ELR (cell line): ENCODE data around the gene RXRA.
"Not testable (repeated sequence)": the region's sequence is repeated elsewhere in the genome, so short reads cannot be mapped to it uniquely, and the experiment has no call there.

Experiments used
- DNase-seq: peaks from one replicate; pipeline ENCODE4 v3.0.0-alpha.2; 2015; ENCODE audit warnings: low read depth

RXRA gene

GRCh38 chr9:134293611-134294152 is 32.6 kb upstream of the RXRA start:
- no peak for DNase-seq

DNA sequence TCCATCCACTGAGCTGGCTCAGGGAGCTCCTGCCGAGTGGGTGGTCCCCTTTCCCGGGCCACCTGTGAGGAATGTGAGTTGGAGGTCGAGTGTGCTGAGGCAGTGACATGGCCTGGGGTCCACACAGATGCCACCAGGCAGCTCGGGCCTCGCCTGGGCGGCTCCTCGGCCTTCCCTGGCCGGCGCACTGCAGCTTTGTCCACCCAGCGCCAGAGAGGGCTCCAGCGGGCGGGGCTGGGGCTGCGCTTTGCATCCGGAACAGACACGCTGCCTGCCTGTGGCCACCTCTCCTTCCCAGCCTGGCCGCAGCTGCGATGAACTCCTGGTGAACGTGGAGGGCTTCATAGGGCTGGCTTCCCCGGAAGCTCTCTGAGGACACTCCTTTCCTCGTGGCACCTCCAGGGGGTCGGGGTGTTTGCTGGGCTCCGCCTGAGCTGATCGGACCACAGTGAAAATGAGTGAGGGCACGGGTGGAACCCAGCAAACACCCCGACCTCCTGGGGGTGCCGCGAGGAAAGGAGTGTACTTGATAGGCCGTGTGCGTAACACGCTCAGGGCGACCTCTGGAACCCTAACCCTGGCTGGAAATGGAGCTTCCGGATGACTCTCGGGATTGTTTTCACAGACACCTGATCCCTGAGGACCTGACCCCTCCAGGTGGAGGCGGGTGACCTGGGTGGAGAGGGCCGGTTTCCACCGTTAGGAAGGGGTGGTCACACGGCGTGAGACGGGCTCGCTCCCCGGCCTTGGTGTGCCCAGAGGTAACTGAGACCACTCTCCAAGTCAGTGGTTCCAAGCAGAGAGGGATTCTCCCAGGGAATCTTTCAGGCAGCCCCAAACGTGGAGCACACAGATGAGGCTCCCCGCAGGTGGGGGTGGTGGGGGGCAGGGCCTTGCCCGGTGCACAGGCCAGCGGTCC is 31.8 kb upstream of the RXRA start:
- no peak for DNase-seq

- DNase-seq = no peak
Observed at GRCh38 chr9:134295101-134295745, 31.0 kb upstream of the RXRA start.

- DNase-seq = no peak
Observed at GRCh38 chr9:134295746-134296250, 30.5 kb upstream of the RXRA start.

DNA sequence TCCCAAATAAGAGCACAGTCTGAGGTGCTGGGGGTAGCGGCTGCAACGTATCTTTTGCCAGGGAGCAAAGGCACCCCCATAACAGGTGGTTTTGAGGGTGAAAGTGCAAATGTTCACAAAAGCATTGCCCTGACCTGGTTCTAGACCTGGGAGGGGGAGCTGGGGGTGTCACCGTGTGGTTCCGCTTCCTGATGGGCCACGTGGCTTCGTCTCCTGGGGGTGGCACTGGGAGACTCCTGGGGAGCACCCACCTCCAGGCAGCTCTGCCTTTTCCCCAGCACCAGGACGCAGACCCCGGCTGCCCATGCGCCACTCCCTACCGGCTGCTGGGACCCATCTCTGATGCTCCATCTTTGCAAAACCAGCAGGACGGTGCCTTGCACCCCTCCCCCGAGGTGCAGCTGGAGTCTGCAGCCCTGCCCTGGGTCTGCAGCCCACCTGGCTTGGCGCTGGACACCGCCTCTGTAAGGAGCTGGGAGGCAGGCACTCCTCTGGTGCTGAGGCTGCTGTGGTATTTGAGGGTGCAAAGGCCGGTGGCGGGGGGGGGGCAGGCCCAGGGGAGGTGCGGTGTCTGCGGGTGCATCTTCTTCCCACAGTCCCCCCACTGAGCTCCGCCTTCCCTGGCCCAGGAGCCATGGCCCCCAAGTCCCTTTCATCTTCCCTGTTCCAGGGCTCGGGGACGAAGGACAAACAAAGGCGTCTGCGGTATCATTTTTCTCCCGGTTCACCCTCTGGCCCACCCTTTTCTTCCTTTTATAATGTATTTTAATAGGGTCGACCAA is 29.8 kb upstream of the RXRA start:
- no peak for DNase-seq

DNA sequence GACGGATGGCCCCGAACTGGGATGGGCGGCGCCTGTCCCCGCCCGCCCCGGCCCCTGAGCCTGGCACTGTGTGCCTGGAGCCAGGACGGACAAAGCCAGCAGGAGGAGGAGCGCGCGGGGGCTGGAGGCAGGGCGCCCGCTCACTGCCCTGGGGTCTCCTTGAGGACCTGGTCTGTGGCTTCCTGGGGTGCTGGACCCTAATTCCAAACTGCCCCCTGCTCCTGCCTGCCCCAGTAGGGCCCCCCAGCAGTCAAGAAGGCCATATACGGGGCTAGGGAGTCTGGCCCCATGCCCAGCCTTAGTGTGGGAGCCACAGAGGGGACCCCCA is 29.2 kb upstream of the RXRA start:
- no peak for DNase-seq

DNA sequence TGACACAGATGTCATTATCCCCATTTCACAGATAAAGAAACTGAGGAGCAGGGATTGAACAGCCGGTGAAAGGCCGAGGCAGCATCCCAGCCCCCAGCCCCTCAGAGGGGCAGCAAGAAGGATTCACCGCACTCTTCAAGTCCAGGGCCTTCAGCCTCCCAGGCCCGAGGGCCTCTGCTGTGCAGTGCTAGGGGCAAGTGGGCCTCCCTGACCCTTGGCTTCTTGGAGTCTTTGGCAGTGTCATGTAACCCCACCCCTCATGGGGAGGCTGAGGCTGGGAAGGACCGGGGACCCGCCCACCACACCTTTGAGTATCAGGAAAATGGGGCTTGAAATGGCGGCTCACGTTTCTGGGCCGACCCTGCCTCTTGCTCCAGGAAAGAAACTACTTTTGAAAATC is 28.7 kb upstream of the RXRA start:
- no peak for DNase-seq

- no peak for DNase-seq
Observed at GRCh38 chr9:134298000-134298399, 28.3 kb upstream of the RXRA start.

DNA sequence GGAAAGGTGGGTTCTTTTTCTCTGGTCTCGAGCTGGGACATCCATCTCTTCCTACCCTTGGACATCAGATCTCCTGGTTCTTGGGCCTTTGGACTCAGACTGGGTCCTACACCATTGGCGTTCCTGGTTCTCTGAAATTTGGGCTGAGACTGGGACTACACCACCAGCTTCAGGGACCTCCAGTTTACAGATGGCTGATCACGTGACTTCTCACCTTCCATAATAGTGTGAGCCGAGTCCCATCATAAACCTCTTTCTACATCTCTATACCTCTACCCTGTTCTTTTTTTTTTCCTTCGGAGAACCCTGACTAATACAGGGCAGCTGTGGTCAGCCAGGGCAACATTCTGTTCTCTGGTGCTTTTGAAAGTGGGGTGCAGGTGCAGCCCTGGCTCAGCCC is 27.2 kb upstream of the RXRA start:
- no peak for DNase-seq

GRCh38 chr9:134299883-134300282 is 26.4 kb upstream of the RXRA start:
- DNase-seq = no peak

DNA sequence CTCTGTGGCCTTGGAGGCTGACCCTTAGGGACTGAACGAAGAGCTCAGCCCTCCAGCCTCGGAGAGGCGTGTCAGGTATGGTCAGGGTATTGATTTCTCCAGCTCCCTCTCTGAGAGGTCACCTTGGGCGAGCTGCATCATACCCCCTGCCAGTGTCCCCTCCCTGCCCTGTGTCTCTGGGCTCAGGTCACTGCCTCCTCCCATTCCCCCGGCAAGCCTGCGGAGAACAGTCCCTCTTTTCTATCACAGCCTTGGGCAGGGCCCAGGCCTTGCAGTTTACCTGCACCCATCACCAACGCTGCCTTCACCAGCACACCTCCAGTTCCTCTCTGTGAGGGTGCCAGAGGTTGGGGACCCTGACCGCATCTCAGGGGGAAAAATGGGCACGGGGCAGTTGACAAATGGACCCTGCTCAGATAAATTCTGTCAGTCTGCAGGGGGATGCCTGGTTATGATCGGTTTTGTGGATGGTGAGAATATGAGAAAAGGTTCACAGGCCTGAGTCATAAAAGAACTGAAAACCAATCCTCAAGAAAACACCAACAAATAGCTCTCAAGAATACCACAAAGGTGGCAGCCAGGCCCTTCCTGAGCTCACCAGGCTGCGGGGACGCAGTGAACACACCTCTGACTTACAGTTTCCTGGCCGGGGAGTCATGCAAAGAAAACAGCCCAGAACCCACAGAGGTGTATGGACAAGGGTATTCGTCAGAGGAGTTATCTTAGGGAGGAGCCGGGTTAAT is 24.7 kb upstream of the RXRA start:
- DNase-seq = no peak

GRCh38 chr9:134302130-134302817 is 24.0 kb upstream of the RXRA start:
- DNase-seq = no peak

DNA sequence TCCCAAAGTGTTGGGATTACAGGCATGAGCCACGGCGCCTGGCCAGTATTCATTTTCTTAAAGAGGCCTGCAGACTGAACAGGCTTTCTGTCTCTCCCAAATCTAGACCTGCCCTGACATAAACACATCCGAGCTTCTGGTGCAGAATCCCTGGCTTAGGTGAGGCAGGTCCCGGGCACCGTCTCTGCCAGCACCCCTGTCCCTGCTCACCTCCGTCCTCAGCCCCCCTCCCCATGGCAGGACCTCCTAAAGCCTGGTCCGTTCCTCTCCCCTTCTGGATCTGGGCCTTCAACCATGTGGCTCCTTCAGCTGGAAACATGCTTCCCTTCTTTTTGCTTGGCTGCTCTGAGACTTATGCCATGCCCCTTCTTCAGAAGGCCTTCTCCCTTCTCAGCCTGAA is 22.7 kb upstream of the RXRA start:
- DNase-seq = no peak

GRCh38 chr9:134304261-134304660 is 22.0 kb upstream of the RXRA start:
- DNase-seq = no peak

GRCh38 chr9:134304690-134305089 is 21.6 kb upstream of the RXRA start:
- DNase-seq = no peak

GRCh38 chr9:134305533-134305932 is 20.7 kb upstream of the RXRA start:
- no peak for DNase-seq

DNA sequence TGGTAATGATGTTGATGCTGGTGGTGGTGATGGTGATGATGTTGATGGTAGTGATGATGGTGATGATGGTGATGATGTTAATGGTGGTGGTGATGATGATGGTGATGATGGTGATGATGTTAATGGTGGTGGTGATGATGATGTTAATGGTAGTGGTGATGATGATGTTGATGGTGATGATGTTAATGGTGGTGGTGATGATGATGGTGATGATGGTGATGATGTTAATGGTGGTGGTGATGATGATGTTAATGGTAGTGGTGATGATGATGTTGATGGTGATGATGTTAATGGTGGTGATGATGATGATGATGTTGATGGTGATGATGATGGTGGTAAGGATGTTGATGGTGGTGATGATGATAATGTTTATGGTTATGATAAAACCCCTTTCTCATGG is 20.2 kb upstream of the RXRA start:
- not testable (repeated sequence) for DNase-seq

- no peak for DNase-seq
Observed at GRCh38 chr9:134306636-134307600, 19.3 kb upstream of the RXRA start.

GRCh38 chr9:134307674-134308638 is 18.3 kb upstream of the RXRA start:
- DNase-seq = no peak
